NCI-H1436 (cell line): Measurements from ENCODE around the gene C1QTNF9B.
"Not testable (repeated sequence)": the region's sequence is repeated elsewhere in the genome, so short reads cannot be mapped to it uniquely, and the experiment has no call there.

Source experiments
- DNase-seq: peaks from one replicate; lab custom pipeline; 2025; lab: John Stamatoyannopoulos, UW

Gene C1QTNF9B

DNA sequence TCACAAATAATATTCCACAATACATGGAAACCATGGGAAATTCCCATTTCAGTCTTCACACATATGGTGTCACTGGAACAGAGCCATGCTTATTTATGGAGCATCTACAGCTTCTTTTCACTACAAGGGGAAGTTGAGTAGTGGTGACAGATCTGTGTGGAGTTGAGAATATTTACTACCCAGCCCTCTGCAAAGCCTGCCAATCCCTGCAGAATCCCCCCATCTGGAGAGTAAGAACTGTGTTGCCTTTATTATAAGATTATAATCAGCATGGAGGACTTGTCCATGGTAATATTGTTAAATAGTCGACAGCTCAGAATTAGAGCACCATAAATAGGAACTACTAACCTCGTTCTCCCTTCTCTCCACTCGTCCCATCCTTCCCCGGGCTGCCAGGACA is 3.5 kb downstream of the C1QTNF9B start:
- not testable (repeated sequence) for DNase-seq

DNA sequence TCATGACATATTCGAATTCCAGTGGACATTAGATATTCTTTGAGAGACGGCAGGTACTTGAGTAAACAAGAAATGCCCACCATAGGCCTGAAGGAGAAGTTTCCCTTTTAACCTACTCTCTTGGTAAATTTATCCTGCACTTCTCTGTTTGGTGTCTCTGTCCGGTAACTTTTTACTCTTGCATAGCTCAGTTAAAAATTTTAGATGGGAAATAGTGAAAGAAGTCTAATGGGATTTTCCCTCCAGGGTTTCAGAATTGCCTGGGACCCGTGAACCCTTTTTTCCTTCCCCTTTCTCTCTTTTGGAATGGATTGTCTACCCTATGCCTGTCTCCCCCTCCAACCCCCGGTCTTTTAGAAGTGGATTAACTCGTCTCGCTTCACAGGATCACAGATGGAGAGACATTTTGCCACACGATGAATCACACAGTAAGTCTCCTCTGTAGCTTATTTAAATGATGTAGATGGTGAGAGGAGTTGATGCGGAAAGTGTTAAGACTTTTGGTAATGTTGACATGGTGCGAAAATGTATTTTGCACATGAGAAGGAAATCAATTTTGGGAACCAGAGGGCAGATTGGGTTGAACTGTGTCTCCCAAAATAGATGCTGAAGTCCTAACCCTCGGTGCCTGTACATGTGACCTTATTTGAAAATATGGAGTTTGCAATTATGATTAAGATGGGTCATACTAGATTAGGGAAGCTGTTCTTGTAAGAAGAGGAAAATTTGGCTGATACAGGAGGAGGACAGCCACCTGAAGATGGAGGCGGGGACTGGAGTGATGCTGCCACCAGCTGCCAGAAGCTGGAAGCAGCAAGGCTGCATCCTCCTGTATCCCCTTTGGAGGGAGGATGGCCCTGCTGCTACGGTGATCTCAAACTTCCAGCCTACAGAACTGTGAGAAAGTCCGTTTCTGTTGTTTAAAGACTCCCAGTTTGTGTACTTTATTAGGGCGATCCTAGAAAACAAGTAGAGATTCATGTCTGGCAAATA is 7.4 kb downstream of the C1QTNF9B start:
- DNase-seq, result no peak

DNA sequence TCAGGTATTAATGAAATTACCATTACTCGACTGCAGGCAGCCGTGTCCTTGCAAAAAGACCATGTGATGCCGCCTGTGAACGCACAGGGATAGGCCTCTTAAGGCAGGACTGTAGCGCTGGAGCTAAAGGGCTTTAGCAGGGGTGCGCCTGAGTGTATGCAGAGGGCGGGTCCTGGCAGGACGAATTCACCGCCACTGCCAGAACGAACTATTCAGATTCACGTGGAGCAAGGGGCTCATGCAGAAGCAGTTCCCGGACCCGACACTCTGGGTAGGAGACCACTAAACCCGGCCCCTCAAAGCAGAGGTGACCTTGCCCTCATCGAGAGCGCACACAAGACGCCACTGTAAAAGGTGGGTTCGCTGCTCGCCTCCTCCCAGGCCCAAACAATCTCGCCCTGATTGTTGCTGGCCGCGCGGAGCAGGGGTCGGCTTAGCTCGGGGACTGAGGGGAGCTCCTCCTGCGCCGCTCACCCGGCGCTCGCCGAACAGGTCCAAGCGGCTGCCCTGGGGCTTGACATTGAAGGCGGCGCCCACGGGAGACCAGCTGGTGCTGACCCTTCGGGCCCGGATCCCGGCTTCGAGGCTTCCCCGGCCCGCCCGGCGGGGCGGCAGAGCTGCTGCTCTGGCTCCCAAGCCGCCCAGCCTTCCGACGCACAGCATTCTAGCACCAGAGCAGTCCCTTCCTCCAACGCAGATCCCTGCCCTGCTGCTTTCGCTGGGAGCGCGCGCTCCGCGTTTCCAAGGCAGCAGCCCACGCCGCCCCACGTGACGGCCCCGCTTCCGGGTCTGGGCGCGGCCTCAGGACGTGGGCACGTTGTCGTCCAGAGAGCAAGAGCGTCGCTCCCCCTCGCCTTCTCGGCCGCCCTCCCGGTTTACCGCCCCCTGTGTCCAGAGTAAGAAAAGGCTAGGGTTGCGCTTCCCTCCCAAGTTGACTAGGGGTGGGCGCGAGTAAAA is 8.4 kb downstream of the C1QTNF9B start, which contains the start of gene MIPEP:
MIPEP (minus strand) TSS at position 743 of the 957 bp plus-strand sequence; CDS start at position 663, 80 bp downstream.
- peak; percentile 73 for DNase-seq

DNA sequence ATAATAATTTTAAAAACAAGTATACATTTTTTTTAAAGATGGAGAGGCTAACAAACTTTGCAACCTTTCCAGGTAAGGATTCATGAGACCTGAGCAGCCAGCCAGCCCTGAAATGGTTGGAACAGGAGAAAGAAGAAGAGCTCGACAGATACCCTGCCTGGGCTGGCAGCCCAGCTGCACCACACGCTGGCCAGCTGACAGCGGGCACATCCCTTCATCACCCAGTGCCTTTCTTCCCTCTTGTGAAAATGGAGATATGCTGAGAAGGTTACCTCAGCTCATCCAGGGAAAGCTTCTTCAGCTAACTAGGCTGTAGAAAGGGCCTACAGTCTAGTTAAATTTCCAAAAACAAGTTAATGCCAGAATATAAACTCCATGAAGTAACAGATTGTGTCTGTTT is 12.9 kb downstream of the C1QTNF9B start:
- not testable (repeated sequence) for DNase-seq

DNA sequence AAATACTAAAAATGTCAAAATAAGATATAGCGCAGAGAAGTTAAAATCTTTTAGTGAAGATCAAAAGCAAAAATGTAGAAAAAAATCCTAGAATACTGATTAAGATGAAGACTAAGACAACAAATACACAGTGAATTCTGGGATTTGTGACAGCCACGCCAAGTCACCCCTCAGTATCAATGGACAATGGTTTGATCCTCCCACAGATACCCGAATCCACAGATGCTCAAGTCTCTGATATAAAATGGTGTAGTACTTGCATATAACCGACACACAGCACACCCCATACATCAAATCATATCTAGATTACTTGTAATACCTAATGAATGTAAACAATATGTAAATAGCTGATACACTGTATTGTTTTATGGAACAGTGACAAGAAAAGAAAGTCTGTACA is 14.0 kb downstream of the C1QTNF9B start:
- no peak for DNase-seq

DNA sequence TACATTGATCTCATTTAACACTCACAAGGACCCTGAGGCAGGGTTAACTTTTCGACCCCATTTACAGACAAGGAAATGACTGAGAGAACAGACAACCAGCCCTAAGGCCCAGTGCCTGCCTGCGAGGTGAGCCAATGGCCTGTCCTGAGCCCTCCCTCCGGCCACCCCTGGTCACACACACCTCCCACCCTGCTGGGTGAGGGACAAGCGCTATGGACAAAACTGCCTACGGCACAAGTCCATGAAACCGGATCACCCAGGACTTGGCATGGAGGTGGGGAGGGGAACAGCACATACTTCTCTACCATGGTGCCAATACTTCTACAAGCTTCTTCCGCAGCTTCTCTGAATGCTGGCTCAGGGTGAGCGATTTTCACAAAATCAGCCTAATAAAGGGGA is 15.9 kb downstream of the C1QTNF9B start:
- not testable (repeated sequence) for DNase-seq

DNA sequence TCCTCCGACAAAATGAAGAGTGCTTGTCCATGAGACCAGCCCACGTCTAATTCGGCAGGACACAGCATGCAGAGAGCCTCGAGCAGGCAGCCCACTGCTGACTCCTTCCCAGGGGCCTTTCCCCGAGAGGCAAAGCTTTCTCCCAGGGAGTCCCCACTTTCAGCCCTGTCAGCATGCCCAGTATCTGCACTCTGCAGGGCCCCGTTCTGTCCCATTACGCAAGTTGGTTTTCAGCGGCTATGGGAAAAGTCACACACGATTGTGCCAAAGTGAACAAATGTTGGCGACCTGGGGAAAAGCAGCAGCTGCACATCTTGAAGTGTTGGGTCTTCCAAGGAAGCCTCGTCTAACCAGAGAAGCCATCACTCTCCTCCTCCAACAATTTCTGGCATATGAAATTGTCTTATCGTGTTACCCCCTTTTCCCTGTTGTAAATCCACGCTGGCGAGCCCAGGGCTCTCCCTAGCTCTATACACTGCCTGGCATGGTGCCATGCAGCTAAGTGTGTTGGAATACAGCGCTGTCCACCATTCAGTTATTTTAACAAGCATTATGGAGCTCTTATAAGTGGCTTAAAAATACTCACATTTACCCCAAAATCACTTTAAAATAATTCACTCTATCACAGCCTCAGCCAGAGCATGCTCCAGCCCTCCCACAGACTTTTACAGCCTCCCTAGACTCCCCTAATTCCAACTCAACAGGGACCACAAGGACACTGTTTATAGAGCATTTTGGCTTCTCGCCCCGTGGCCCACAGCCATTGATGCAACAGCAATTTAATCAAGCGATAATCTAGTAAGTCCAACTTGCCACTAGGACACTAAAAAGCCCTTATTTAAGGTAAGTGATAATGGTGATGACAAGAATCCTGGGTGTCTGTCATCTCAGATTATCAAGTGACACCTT is 16.6 kb downstream of the C1QTNF9B start:
- DNase-seq, result not testable (repeated sequence)

DNA sequence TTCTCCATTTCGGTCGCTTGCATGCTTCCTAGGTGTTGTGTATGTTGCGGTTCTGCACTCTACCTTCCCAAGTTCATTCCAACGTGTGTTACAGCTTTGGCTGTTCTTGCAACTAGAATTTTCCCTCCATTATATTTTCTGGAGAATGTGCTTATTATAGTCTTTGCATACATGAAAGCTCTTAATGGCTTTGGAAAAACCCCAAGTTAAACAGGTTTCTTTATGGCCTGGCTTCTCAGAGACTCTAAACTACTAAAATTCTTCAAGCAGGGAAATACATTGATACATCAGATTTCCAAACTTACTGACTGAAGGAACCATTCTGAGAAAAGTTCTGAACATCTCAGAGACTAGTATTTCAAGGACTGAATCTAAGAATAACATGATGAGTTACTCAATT is 20.0 kb downstream of the C1QTNF9B start:
- DNase-seq, result no peak

DNA sequence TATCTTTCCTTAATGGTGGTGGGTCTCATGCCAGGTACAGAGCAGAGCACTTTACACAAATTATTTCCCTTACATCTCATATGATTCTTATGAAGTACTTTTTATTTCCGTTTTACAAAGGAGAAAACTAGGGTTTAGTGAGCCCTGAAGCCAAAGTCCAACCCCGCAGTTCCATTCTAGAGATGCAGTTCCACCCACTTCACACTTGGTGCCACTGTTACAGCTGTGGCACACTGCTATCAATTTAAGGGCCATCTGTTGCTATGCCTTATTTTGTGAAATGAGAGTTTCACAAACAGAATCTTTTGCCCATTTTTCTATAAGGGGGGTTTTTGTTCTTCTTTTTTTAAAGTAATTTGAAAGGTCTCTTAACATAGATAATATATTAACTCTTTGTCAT is 21.0 kb downstream of the C1QTNF9B start:
- DNase-seq, result no peak

DNA sequence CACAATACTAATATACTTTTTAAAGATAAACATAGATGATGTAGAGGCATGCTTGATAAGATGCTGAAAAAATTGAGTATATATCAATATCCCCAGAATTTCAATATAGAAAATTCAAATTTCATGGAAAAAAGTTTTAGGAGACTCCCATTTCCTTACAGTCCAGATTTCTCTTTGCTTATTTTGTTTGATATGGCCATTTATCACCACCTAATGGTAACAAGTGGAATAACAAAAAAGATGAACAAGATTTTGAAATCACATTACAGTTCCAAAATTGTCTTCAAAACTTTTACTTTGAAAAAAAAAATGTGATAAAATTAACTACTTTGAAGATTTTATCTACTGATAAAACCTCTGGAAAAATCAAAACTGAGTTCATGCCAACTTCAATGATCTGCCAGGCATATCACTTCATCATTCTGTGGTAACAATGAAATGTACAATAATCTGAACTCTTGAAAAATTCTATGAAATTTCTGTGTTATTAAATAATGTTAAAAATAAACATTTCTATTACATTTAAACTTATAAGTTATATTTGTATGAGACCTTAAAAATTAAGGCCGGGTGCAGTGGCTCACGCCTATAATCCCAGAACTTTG is 25.6 kb downstream of the C1QTNF9B start:
- DNase-seq, result no peak

DNA sequence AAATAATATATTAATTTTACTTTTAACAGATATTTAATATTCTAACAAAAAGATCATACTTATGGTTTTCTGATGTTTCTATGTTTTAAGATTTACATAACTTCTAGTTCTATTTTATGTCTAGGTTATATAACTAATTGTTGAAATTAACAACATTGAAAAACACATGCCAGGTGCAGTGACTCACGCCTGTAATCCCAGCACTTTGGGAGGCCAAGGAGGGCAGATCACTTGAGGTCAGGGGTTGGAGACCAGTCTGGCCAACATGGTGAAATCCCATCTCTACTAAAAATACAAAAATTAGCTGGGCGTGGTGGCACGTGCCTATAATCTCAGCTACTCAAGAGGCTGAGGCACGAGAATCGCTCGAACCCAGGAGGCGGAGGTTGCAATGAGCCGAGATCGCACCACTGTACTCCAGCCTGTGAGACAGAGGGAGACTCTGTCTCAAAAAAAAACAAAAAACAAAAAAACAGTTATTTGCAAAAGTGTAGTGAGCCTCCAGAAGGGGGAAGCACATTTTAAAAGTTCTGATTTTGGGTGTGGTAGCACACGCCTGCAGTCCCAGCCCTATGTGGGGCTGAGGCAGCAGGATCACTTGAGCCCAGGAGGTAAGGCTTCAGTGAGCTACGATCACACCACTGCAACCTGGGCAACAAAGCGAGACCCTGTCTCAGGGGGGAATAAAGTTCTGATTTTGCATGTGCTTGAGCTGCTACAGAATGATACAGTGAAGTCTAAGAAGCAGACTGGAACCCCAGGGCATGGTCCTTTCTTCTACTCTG is 26.8 kb downstream of the C1QTNF9B start:
- no peak for DNase-seq

DNA sequence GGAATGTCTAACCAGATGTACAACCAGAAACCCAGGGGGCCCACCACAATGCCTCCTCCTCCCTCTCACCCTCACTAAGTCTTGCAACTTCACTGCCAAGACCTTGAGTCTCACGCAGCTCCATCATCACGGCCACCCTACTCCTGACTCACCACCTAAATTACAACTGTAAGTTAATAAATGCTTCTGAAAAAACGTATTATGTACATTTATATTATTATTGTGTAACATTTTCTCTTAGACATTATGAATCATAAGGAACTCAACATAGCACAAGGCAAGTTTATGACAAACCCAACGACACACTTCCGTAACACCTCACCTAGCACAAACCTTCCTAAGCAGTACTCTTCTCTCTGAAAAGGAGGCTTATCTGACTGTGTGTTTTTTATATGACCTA is 28.8 kb downstream of the C1QTNF9B start:
- DNase-seq, result no peak

DNA sequence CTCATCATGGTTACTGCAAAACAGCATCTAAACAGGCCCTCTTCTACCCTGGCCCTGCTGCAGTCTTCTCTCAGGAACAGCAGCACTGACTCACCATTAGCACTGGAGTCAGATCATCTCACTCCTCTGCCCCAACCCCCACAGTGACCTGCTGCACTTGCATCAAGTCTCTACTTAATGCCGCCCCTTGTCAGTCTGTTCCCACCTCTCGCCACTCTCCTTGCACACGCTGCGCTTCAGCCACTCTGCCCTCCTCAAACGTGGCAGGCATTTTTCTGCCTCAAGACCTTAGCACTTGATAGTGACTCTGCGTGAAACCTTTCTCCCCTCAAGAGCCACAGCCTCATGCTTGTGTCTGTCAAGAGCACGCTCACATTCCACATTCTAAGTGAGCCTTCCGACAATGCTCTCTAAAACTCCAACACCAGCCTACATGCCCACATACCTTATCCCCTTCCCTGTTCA is 30.2 kb downstream of the C1QTNF9B start:
- DNase-seq, result no peak

DNA sequence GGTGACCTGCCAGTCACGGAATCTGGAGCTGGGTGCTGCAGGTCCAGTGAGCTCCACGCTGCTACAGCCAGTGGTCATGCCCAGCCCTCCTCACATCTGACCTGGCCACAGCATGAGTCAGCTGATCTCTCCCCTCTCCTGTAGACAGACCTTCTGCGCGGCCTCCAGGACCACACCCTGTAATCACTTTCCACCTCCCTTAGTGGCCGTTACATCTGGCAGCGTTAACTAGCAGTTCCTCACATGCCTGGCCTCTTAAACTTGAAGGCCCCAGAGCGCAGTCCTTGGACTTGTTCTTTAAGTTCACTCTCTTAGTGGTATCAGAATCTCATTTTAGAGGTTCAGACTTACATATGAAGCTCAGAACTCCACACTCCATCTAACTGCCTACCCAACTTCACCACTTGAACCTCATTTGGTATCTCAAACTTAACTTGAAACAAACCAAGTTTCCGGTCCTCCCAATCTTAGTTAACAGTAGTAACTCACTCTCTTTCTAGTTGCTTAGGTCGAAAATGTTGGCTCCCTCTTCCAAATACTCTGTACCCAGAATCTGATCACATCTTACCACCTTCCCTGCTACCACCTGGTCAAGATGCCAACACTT is 30.8 kb downstream of the C1QTNF9B start:
- DNase-seq, result no peak

DNA sequence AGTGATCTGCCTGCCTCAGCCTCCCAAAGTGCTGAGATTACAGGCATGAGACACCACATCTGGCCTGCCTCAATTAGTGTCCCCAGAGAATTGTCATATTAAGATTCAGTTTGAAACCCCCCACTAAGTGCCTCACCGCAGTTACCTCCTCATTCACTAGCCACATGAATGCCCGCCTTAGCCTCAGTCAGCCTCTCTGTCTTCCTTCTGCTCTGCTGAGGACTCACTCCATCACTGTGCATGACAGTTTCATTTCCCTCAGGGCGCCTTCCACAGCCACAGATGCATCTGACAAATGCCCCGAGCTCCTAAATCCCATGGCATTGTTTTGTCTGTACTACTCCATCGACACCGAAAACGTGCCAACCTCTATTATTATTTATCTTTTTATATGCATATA is 31.4 kb downstream of the C1QTNF9B start:
- DNase-seq, result no peak

DNA sequence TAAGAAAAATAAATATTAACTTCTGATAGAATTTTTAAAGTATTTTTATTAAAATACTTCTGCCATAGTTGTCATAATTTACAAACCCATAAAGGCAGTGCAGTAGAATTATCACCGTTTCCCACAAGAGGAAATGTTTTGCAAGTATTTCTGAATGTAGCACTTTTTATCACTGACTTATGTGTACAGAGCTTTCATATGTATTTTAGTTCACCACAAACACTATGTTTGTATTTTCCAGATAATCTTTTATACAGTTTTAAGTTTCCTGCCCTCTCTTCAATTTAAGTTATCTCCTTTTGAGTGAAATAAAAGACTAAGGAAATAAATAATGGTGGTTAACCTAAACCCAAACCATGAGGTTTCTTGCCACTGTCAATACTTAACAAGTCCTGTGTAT is 32.3 kb downstream of the C1QTNF9B start:
- DNase-seq, result no peak

DNA sequence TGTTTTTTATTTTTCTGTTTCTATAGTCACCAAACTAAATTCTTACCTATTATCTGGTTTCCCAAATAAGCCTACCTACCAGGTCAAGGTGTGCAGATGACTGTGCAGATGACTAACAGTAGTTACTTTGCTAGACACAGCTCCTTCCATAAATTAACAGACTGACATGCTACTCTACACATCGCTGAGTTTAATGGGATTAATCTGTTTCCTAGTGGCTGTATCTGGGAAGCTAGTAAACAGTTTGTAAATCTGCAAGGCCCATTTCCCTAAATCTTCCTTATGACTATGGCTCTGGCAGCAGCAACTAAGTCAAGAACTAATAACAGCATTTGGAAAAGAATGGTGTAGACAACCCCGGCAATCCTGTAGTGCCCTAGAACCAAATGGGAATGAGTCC is 36.0 kb downstream of the C1QTNF9B start:
- DNase-seq, result no peak

DNA sequence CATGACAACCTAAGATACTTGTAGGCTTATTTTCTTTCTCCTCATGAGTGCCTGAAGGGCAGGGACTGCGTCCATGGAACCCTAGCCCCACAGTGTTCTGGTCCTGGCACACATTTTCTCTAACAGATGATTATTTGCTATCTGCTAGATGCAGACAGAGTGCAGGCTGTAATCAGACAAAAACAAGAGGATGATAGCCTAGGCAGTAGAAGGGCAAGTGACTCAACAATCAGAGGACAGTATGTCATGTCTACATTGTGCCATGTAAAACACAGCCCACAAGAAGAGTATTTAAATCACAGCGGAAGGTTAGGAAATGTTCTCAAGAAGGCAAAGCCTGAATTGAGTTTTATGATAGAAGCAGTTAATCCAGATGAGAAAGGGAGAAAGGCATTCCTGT is 37.4 kb downstream of the C1QTNF9B start:
- DNase-seq, result no peak

DNA sequence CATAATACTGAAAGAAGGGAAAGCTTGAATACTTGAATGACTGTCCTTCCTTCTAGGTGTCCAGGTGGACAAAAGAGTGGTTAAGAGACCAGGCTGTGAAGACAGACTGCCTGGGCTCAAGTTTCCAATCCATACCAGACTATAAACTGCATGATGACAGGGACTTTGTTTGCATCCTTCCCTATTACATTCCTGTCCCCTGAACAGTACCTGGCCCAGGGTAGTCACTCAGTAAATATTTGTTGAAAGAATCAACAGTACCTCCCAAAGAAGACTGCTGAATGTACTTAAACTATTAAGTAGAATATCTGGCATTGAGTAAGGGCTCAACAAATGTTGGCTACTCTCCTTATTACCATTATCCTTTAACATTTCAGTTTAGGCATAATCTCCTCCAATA is 37.8 kb downstream of the C1QTNF9B start:
- no peak for DNase-seq

DNA sequence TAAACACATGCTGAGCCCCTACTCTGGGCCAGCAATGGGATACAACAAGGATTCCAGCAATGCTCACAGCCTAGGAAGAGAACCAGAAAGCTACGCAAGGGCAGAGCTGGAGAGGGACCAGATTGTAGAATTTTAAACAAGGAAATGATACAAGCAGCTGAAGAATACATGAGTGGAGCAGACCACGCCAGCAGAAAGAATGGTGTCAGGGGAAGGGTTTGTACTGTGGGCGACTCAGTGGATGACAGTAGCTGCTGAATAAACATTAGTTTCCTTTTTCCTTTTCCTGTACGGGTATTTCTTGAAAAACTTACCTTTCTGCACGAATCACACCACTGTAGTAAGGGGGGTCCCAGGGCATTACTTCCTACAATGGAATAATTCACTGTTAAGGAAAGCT is 38.8 kb downstream of the C1QTNF9B start:
- DNase-seq, result no peak
